ENCODE results near the gene CHRM4.

Gene CHRM4

GRCh38 chr11:46346886-46347636 lies 44.5 kb downstream of the CHRM4 start, which contains the start of gene DGKZ:
Gene DGKZ, plus strand, starts transcription at chr11:46347463. Its CDS starts 197 bp downstream, at chr11:46347660.
- DNase-seq = peak; percentile 89

- DNase-seq = no peak
Measured at GRCh38 chr11:46345881-46346484, 45.6 kb downstream of the CHRM4 start.

- DNase-seq = no peak
Measured at GRCh38 chr11:46345131-46345597, 46.4 kb downstream of the CHRM4 start.

- no peak for DNase-seq
Measured at GRCh38 chr11:46343520-46343919, 48.1 kb downstream of the CHRM4 start.

- no peak for DNase-seq
Measured at GRCh38 chr11:46342239-46342638, 49.3 kb downstream of the CHRM4 start.

- no peak for DNase-seq
Measured at GRCh38 chr11:46341454-46341853, 50.1 kb downstream of the CHRM4 start.

- DNase-seq = no peak
Measured at GRCh38 chr11:46339816-46340215, 51.8 kb downstream of the CHRM4 start.

- no peak for DNase-seq
Measured at GRCh38 chr11:46338988-46339666, 52.4 kb downstream of the CHRM4 start.

- DNase-seq = no peak
Measured at GRCh38 chr11:46338636-46338987, 53.0 kb downstream of the CHRM4 start.

GRCh38 chr11:46337626-46338345 lies 53.8 kb downstream of the CHRM4 start:
- DNase-seq = no peak

- DNase-seq = no peak
Measured at GRCh38 chr11:46336563-46337180, 54.9 kb downstream of the CHRM4 start.

- no peak for DNase-seq
Measured at GRCh38 chr11:46335890-46336562, 55.5 kb downstream of the CHRM4 start.

GRCh38 chr11:46335271-46335670 lies 56.3 kb downstream of the CHRM4 start:
- no peak for DNase-seq

- no peak for DNase-seq
Measured at GRCh38 chr11:46334211-46334610, 57.4 kb downstream of the CHRM4 start.

Measured in stimulated activated CD4-positive, alpha-beta T cell treated with anti-CD3 and anti-CD28 coated beads, Interleukin-1b, Interleukin-23, amount 100 ng/mL, for 48 hours (primary cell).